ENCODE results near the gene MILR1. TPM values are rescaled to one million over a fixed set of nuclear protein-coding genes. Genes with fewer than 3 reads are reported as not detected.
"Not testable (repeated sequence)": the region's sequence is repeated elsewhere in the genome, so short reads cannot be mapped to it uniquely, and the experiment has no call there.

Gene MILR1
- total RNA-seq, 1 donor from 2014 or later: not detected

- Histone ChIP-seq H3K27me3 (ENCODE audit: control insufficient read depth, insufficient read depth, low read length) (no peaks in the 10 kb centered on the region), H3K36me3 (ENCODE audit: control insufficient read depth, insufficient read depth, low read length) (no peaks in the 10 kb centered on the region), H3K4me3 (ENCODE audit: low read depth, low read length) (no peak overlapping the region)
- TF ChIP-seq CTCF (IDR thresholded peaks at IDR 0.05; ENCODE audit: insufficient read depth, low read length, poor library complexity, severe bottlenecking): no peak
- no peak for DNase-seq (ENCODE audit: low read depth)
Measured at GRCh38 chr17:64437944-64438525, 10.9 kb upstream of the MILR1 start.

DNA sequence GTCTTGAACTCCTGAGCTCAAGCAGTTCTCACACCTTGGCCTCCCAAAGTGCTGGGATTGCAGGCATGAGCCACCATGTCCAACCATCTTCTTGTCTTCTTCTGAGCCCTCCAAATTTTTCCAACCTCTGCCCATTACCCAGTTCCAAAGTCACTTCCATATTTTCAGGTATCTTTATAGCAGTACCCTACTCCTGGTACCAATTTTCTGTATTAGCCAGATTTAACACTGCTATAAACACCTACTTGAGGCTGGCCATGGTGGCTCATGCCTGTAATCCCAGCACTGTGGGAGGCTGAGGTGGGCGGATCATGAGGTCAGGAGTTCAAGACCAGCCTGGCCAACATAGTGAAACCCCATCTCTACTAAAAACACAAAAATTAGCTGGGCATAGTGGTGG, 9.4 kb upstream of the MILR1 start:
- H3K27me3 ChIP-seq (ENCODE audit: control insufficient read depth, insufficient read depth, low read length); H3K36me3 ChIP-seq (ENCODE audit: control insufficient read depth, insufficient read depth, low read length); H3K4me3 ChIP-seq (ENCODE audit: low read depth, low read length); DNase-seq (ENCODE audit: low read depth): not testable (repeated sequence)

DNA sequence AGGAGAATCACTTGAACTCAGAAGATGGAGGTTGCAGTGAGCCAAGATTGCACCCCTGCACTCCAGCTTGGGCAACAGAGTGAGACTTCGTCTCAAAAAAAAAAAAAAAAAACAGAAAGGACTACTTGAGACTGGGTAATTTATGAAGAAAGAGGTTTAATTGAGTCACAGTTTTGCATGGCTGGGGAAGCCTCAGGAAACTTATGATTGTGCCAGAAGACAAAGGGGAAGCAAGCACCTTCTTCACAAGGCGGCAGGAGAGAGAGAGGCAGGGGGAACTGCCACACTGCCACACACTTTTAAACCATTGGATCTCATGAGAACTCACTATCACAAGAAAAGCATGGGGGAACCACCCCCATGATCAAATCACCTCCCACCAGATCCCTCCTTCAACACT, 9.0 kb upstream of the MILR1 start:
- Histone ChIP-seq H3K36me3 (ENCODE audit: control insufficient read depth, insufficient read depth, low read length) (no peaks in the 10 kb centered on the region), H3K27me3 (ENCODE audit: control insufficient read depth, insufficient read depth, low read length) (no peaks in the 10 kb centered on the region), H3K4me3 (ENCODE audit: low read depth, low read length) (no peak overlapping the region)
- DNase-seq (ENCODE audit: low read depth): no peak
- no peak for TF ChIP-seq CTCF (IDR thresholded peaks at IDR 0.05; ENCODE audit: insufficient read depth, low read length, poor library complexity, severe bottlenecking)

DNA sequence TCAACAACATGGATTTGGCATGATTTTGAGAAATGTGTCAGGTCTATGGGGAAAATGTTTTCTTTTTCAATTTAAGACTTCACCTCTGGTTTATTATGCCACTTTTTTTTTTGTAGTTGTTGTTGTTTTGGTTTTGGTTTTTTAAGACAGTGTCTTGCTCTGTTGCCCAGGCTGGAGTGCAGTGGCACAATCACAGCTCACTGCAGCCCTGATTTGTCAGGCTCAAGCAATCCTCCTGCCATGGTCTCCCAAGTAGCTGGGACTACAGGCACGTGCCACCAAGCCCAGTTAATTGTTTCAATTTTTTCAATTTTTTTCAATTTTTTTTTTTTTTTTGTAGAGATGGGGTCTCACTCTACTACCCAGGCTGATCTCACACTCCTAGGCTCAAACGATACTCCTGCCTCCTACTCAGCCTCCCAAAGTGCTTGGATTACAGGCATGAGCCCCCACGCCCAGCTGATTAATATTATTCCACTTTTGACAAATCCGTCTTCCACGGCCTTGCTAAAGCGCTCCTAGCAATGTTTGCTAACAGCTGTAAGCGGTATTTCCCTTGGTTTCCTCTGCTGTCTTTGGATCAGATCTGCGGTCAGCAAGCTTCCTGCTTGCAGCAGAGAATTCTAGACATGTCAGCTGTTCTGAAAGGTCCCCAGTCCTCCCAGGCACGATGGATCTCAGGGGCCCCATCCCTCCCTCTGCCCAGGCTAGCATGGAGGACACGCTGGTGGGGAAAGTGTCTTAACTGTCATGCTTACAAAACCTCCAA, 7.0 kb upstream of the MILR1 start:
- no peaks in the 10 kb centered on the region for H3K36me3 ChIP-seq (ENCODE audit: control insufficient read depth, insufficient read depth, low read length)
- no peak for TF ChIP-seq CTCF (IDR thresholded peaks at IDR 0.05; ENCODE audit: insufficient read depth, low read length, poor library complexity, severe bottlenecking)

GRCh38 chr17:64442541-64442971, 6.4 kb upstream of the MILR1 start:
- H3K36me3 ChIP-seq (ENCODE audit: control insufficient read depth, insufficient read depth, low read length): no peaks in the 10 kb centered on the region
- H3K4me3 ChIP-seq (ENCODE audit: low read depth, low read length): no peak overlapping the region
- DNase-seq (ENCODE audit: low read depth): no peak
- TF ChIP-seq CTCF (IDR thresholded peaks at IDR 0.05; ENCODE audit: insufficient read depth, low read length, poor library complexity, severe bottlenecking): no peak
- no peaks in the 10 kb centered on the region for H3K27me3 ChIP-seq (ENCODE audit: control insufficient read depth, insufficient read depth, low read length)

More for the DNA sequence above, 7.0 kb upstream of the MILR1 start:
- DNase-seq (ENCODE audit: low read depth): no peak
- Histone ChIP-seq H3K4me3 (ENCODE audit: low read depth, low read length) (no peak overlapping the region), H3K27me3 (ENCODE audit: control insufficient read depth, insufficient read depth, low read length) (no peaks in the 10 kb centered on the region)

GRCh38 chr17:64443086-64443760, 5.7 kb upstream of the MILR1 start:
- H3K4me3 ChIP-seq (ENCODE audit: low read depth, low read length): no peak overlapping the region
- TF ChIP-seq CTCF (IDR thresholded peaks at IDR 0.05; ENCODE audit: insufficient read depth, low read length, poor library complexity, severe bottlenecking): no peak
- H3K36me3 ChIP-seq (ENCODE audit: control insufficient read depth, insufficient read depth, low read length): no peaks in the 10 kb centered on the region
- DNase-seq (ENCODE audit: low read depth): no peak
- no peaks in the 10 kb centered on the region for H3K27me3 ChIP-seq (ENCODE audit: control insufficient read depth, insufficient read depth, low read length)
